Endodermal cell (in vitro differentiated cells): ENCODE data around the gene PUS7. TPM values are rescaled to one million over a fixed set of nuclear protein-coding genes. Genes with fewer than 3 reads are reported as not detected.

Experiments
- DNase-seq: peaks from one replicate; pipeline ENCODE4 v3.0.0-alpha.2; 2017
- H3K27ac ChIP-seq: 2 replicates; pipeline ENCODE4 v1.5.1; 2013; ENCODE audit warnings: mild to moderate bottlenecking, low read depth, low read length, moderate library complexity
- H3K27me3 ChIP-seq: 2 replicates; pipeline ENCODE4 v1.6.1; 2013; ENCODE audit warnings: mild to moderate bottlenecking, low read length, moderate library complexity; ENCODE audit not compliant: insufficient read depth, control insufficient read depth, poor library complexity, severe bottlenecking
- H3K36me3 ChIP-seq: 2 replicates; pipeline ENCODE4 v1.7.0; 2013; ENCODE audit warnings: mild to moderate bottlenecking, low read length, moderate library complexity; ENCODE audit not compliant: control insufficient read depth, insufficient read depth
- H3K4me1 ChIP-seq: one replicate; pipeline ENCODE4 v1.7.0; 2013; ENCODE audit warnings: low read length; ENCODE audit not compliant: control insufficient read depth, insufficient read depth
- H3K4me3 ChIP-seq: 2 replicates; pipeline ENCODE4 v1.5.1; 2013; ENCODE audit warnings: mild to moderate bottlenecking, low read length, moderate library complexity
- H3K9ac ChIP-seq: 2 replicates; pipeline ENCODE4 v1.6.1; 2013; ENCODE audit warnings: mild to moderate bottlenecking, low read length, moderate library complexity; ENCODE audit not compliant: poor library complexity, severe bottlenecking; ENCODE audit errors: extremely low read depth
- H3K9me3 ChIP-seq: 2 replicates; pipeline ENCODE4 v1.6.1; 2013; ENCODE audit warnings: mild to moderate bottlenecking, low read length, moderate library complexity; ENCODE audit not compliant: control insufficient read depth
- H3K27ac Mint-ChIP-seq: 2 replicates; pipeline ENCODE4 v1.8.0; 2020; ENCODE audit warnings: mixed read lengths
- H3K27me3 Mint-ChIP-seq: 2 replicates; pipeline ENCODE4 v1.8.0; 2021; ENCODE audit warnings: mild to moderate bottlenecking, mixed read lengths; ENCODE audit not compliant: insufficient read depth
- H3K36me3 Mint-ChIP-seq: 2 replicates; pipeline ENCODE4 v1.8.0; 2020; ENCODE audit warnings: low read depth, mixed read lengths
- H3K4me1 Mint-ChIP-seq: 2 replicates; pipeline ENCODE4 v1.8.0; 2020; ENCODE audit warnings: mixed read lengths
- H3K4me3 Mint-ChIP-seq: 2 replicates; pipeline ENCODE4 v1.8.0; 2020; ENCODE audit warnings: mild to moderate bottlenecking, moderate library complexity, mixed read lengths
- H3K9me3 Mint-ChIP-seq: 2 replicates; pipeline ENCODE4 v1.8.0; 2020; ENCODE audit warnings: mild to moderate bottlenecking, mixed read lengths
- CTCF ChIP-seq: fragments of 200-600 bp; sonication (generic); conservative IDR thresholded peaks from 2 replicates; pipeline ENCODE4 v1.5.0; 2021; ENCODE audit warnings: antibody characterized with exemption, mild to moderate bottlenecking
- WGBS, 2 experiments: methylation state at CpG; one replicate each; pipeline versions ENCODE4 v1.1.5 to v1.1.7; 2013; ENCODE audit warnings: missing lambda C conversion rate in 2 of 2, mixed read lengths in 1 of 2; ENCODE audit not compliant: insufficient coverage in 1 of 2, insufficient read length in 1 of 2; 5-methylcytosine and 5-hydroxymethylcytosine counted together
- total RNA-seq, 2 donors: library from RNA; stranded (reverse); fragmentation: NEBNext Ultra II Directional in 1 of 2; extraction: Animal tissue kit (Norgen Biotek cat#: 25700) in 1 of 2; gene quantifications; 2 replicates in 1 of 2; 3 replicates in 1 of 2; pipeline ENCODE4 v1.2.1, GENCODE V29; 2021

PUS7 gene
- total RNA-seq, 2 donors from 2014 or later, result 30.0 to 38.7 TPM

GRCh38 chr7:105532709-105533460, 10.8 kb upstream of the PUS7 start:
- H3K27me3 ChIP-seq, result no peaks in the 10 kb centered on the region
- H3K4me3 Mint-ChIP-seq, result peak overlapping the region; percentile 90
- H3K9ac ChIP-seq, result peak overlapping the region; percentile 89
- H3K27me3 Mint-ChIP-seq, result no peaks in the 10 kb centered on the region
- H3K4me1 ChIP-seq, result no peaks in the 10 kb centered on the region
- peak overlapping the region; percentile 97 for H3K4me3 ChIP-seq
- no peaks in the 10 kb centered on the region for H3K9me3 ChIP-seq
- peaks cover 29% of the 10 kb centered on the region for H3K36me3 ChIP-seq
- TF ChIP-seq CTCF, result no peak
- H3K4me1 Mint-ChIP-seq, result peaks cover 13% of the 10 kb centered on the region
- H3K9me3 Mint-ChIP-seq, result no peaks in the 10 kb centered on the region
- H3K27ac ChIP-seq, result no peak overlapping the region
- DNase-seq, result no peak
- peaks cover 6% of the 10 kb centered on the region for H3K36me3 Mint-ChIP-seq
- WGBS, 2 experiments, result 56 to 61% methylated on average over 7 to 11 of the region's 12 CpGs
- H3K27ac Mint-ChIP-seq, result peak overlapping the region; percentile 92

- Histone ChIP-seq H3K36me3 (peaks cover 22% of the 10 kb centered on the region), H3K9ac (peak within 1 kb of the TSS; percentile 89), H3K27me3 (no peaks in the 10 kb centered on the region), H3K4me1 (no peaks in the 10 kb centered on the region), H3K9me3 (no peaks in the 10 kb centered on the region), H3K4me3 (peak within 1 kb of the TSS; percentile 97), H3K27ac (peak within 1 kb of the TSS; percentile 24)
- Mint-ChIP-seq H3K4me1 (peaks cover 13% of the 10 kb centered on the region), H3K27me3 (no peaks in the 10 kb centered on the region), H3K4me3 (peak within 1 kb of the TSS; percentile 90), H3K27ac (peak within 1 kb of the TSS; percentile 92), H3K9me3 (no peaks in the 10 kb centered on the region), H3K36me3 (peaks cover 6% of the 10 kb centered on the region)
- DNase-seq, result peak; percentile 98
- WGBS, 2 experiments, result 0 to 2% methylated on average over 19 to 42 of the region's 42 CpGs
- TF ChIP-seq CTCF, result peak; percentile 83
These were observed 10.0 kb upstream of the PUS7 start, which contains the start of gene RINT1 for GRCh38 chr7:105531792-105532671. Gene RINT1, plus strand, starts transcription at chr7:105532201. Its CDS starts 115 bp downstream, at chr7:105532316.

GRCh38 chr7:105530546-105530945, 8.5 kb upstream of the PUS7 start:
- Histone ChIP-seq H3K9ac (no peak overlapping the region), H3K27me3 (no peaks in the 10 kb centered on the region), H3K4me1 (no peaks in the 10 kb centered on the region), H3K4me3 (no peak overlapping the region), H3K27ac (no peak overlapping the region), H3K36me3 (peaks cover 7% of the 10 kb centered on the region), H3K9me3 (no peaks in the 10 kb centered on the region)
- no peak for TF ChIP-seq CTCF
- no peak for DNase-seq
- Mint-ChIP-seq H3K9me3 (peaks cover under 1% of the 10 kb centered on the region), H3K27me3 (no peaks in the 10 kb centered on the region), H3K4me3 (no peak overlapping the region), H3K27ac (no peak overlapping the region), H3K36me3 (no peaks in the 10 kb centered on the region), H3K4me1 (peaks cover 13% of the 10 kb centered on the region)
- 93% methylated on average over 20 of the region's 20 CpGs for WGBS, 2 experiments
